HEK293T (cell line): ENCODE data around the gene TRIM44.

Source experiments
- FOXM1 ChIP-seq: fragments of 450-650 bp; IDR thresholded peaks from 2 replicates; pipeline ENCODE4 v1.6.1; 2017; ENCODE audit warnings: mild to moderate bottlenecking, borderline replicate concordance
- L3MBTL2 ChIP-seq: fragments of 450-650 bp; conservative IDR thresholded peaks from 2 replicates; pipeline ENCODE4 v1.6.1; 2016; ENCODE audit warnings: mild to moderate bottlenecking
- NFRKB ChIP-seq: fragments of 450-650 bp; IDR thresholded peaks from 2 replicates; pipeline ENCODE4 v1.6.1; 2016; ENCODE audit warnings: mild to moderate bottlenecking, moderate library complexity
- TARDBP ChIP-seq: fragments of 450-650 bp; IDR thresholded peaks from 2 replicates; pipeline ENCODE4 v1.6.1; 2016

GRCh38 chr11:35784699-35785098 is 122.1 kb downstream of the TRIM44 start:
- TF ChIP-seq FOXM1 (no peak), L3MBTL2 (no peak), TARDBP (no peak), NFRKB (no peak)
